Uterus (tissue), 4 donors: ENCODE measurements around the gene PIN4. TPM values are rescaled to one million over a fixed set of nuclear protein-coding genes. Genes with fewer than 3 reads are reported as not detected.
A peak's percentile ranks its signal among the peaks of the same experiment; 100 is the strongest.
"Not testable (repeated sequence)": the region's sequence is repeated elsewhere in the genome, so short reads cannot be mapped to it uniquely, and the experiment has no call there.

Source experiments
- DNase-seq, 2 donors: peaks; one replicate each; pipeline ENCODE4 v3.0.0-alpha.2; 2019 to 2020
- H3K27ac ChIP-seq, 2 donors: fragments of 200-600 bp; sonication (generic); 1 replicate in 1 of 2; 2 replicates in 1 of 2; pipeline ENCODE4 v1.5.1; 2016 to 2018
- H3K27me3 ChIP-seq, 2 donors: fragments of 200-600 bp; sonication (generic); one replicate each; pipeline ENCODE4 v1.5.1; 2018 to 2019; ENCODE audit warnings: control low read depth in 1 of 2
- H3K36me3 ChIP-seq, 2 donors: fragments of 200-600 bp; sonication (generic); one replicate each; pipeline ENCODE4 v1.5.1; 2019; ENCODE audit warnings: control low read depth in 1 of 2
- H3K4me1 ChIP-seq, 2 donors: fragments of 200-600 bp; sonication (generic); one replicate each; pipeline ENCODE4 v1.5.1; 2018 to 2019; ENCODE audit warnings: control low read depth in 1 of 2
- H3K4me3 ChIP-seq, 2 donors: fragments of 200-600 bp; sonication (generic); 1 replicate in 1 of 2; 2 replicates in 1 of 2; pipeline ENCODE4 v1.5.1; 2018 to 2019; ENCODE audit warnings: mild to moderate bottlenecking in 1 of 2
- H3K9me3 ChIP-seq, 2 donors: fragments of 200-600 bp; sonication (generic); one replicate each; pipeline ENCODE4 v1.5.1; 2019; ENCODE audit warnings: control low read depth in 1 of 2
- POLR2A ChIP-seq, 2 donors: fragments of 450-650 bp; IDR thresholded peaks; one replicate each; pipeline ENCODE4 v1.6.1; 2016; ENCODE audit warnings: antibody characterized with exemption in 2 of 2, mild to moderate bottlenecking in 1 of 2, moderate library complexity in 1 of 2
- intact Hi-C: fragments of 100-400 bp; cut with DNase I; formaldehyde crosslinking; loops from one replicate; pipeline ENCODE4 v1.15.1; 2023; ENCODE audit warnings: low total_unique reads
- total RNA-seq, 4 donors: library from RNA; depleted of rRNA in 3 of 4; stranded (reverse); fragments of >200 nt in 3 of 4; gene quantifications; one replicate each; pipeline versions ENCODE4 v1.1.0 to v1.2.4, GENCODE V29; 2014 to 2023
- TF ChIP-seq, protein P1 (sequence below), 4 experiments: fragments of 200-600 bp in 2 of 4; fragments of 450-650 bp in 2 of 4; sonication (generic) in 2 of 4; IDR thresholded peaks; one replicate each; pipeline ENCODE4 v1.5.1; 2016 to 2019; ENCODE audit warnings: antibody characterized with exemption in 4 of 4, mild to moderate bottlenecking in 2 of 4, moderate library complexity in 1 of 4
- donor health status: DM: yes; HTN: yes; CAD: no.

Gene PIN4
- total RNA-seq, 4 donors from 2014 or later = 1.3 to 15.0 (median 8.2) TPM; not detected in 1

DNA sequence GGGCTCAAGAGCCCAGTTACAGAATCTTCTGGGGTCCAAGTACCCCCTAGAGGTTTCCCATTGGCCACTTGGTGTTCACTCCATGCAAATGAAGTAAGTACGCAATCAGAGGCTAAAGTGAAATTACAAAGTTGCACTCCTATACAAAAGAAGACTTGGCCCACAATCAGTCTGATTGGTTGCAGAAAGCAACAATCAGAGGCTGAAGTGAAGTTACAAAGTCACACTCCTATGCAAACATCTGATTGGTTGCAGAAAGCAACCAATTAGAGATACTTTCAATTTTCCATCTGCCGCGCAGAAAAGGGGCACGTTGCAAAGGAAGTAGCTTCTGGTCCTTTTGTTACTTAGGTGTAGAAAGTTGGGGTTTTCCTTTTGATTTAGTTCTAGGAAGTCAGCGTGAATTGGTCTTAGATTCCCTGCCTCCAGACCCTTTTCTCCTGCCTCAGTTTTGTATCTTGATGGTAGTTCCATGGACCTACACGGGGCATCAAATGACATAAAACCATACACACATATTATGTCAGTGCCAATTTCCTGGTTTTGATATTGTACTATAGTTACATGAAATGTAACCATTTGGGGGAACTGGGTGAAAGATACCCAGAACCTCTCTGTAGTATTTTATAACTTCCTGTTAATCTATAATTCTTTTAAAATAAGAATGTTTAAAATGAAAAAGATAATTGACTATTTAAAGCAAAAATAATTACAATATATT lies 12.4 kb upstream of the PIN4 start:
- Histone ChIP-seq H3K9me3 (no peaks in the 10 kb centered on the region), H3K27ac (no peak overlapping the region), H3K27me3 (no peaks in the 10 kb centered on the region), H3K4me3 (no peak overlapping the region), H3K36me3 (no peaks in the 10 kb centered on the region), H3K4me1 (no peaks in the 10 kb centered on the region)
- DNase-seq = no peak
- intact Hi-C loops = no loop called here
- TF ChIP-seq, protein P1, sequence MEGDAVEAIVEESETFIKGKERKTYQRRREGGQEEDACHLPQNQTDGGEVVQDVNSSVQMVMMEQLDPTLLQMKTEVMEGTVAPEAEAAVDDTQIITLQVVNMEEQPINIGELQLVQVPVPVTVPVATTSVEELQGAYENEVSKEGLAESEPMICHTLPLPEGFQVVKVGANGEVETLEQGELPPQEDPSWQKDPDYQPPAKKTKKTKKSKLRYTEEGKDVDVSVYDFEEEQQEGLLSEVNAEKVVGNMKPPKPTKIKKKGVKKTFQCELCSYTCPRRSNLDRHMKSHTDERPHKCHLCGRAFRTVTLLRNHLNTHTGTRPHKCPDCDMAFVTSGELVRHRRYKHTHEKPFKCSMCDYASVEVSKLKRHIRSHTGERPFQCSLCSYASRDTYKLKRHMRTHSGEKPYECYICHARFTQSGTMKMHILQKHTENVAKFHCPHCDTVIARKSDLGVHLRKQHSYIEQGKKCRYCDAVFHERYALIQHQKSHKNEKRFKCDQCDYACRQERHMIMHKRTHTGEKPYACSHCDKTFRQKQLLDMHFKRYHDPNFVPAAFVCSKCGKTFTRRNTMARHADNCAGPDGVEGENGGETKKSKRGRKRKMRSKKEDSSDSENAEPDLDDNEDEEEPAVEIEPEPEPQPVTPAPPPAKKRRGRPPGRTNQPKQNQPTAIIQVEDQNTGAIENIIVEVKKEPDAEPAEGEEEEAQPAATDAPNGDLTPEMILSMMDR (IDR thresholded peaks at IDR 0.05) = no peak
- no peak for TF ChIP-seq POLR2A (IDR thresholded peaks at IDR 0.05)

DNA sequence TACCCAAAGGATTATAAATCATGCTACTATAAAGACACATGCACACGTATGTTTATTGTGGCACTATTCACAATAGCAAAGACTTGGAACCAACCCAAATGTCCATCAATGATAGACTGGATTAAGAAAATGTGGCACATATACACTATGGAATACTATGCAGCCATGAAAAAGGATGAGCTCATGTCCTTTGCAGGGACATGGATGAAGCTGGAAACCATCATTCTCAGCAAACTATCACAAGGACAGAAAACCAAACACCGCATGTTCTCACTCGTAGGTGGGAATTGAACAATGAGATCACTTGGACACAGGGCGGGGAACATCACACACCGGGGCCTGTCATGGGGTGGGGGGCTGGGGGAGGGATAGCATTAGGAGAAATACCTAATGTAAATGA lies 5.3 kb upstream of the PIN4 start:
- H3K27me3 ChIP-seq, H3K4me1 ChIP-seq, H3K9me3 ChIP-seq, intact Hi-C loops, DNase-seq, H3K4me3 ChIP-seq, H3K27ac ChIP-seq, H3K36me3 ChIP-seq: not testable (repeated sequence)

DNA sequence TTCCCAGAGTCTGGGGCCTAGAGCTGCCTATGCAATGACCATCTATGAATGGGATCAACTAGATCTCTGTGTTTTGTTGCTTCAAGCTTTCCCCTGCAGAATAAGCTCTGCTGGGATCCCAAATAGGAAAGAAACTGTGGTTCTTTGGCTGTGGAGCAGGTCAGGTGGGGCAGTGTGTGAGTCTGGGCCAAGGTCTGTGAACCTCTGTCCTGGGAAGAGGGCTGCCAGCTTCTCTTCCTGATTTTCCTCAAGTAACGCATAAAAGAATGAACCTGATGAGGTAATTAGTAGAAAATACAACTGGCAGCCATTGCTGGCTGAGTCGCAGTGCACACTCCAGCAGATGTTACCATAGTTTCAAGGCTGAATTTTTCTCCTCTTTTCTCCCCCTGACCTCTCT lies 4.6 kb upstream of the PIN4 start:
- no peaks in the 10 kb centered on the region for H3K9me3 ChIP-seq
- no peaks in the 10 kb centered on the region for H3K36me3 ChIP-seq
- H3K4me1 ChIP-seq = no peaks in the 10 kb centered on the region
- no peak overlapping the region for H3K4me3 ChIP-seq
- TF ChIP-seq, protein P1 (IDR thresholded peaks at IDR 0.05) = no peak
- TF ChIP-seq POLR2A (IDR thresholded peaks at IDR 0.05) = no peak
- H3K27ac ChIP-seq = no peak overlapping the region
- intact Hi-C loops = no loop called here
- H3K27me3 ChIP-seq = no peaks in the 10 kb centered on the region
- DNase-seq = no peak

- no peaks in the 10 kb centered on the region for H3K9me3 ChIP-seq
- H3K36me3 ChIP-seq = no peaks in the 10 kb centered on the region
- no peaks in the 10 kb centered on the region for H3K27me3 ChIP-seq
- no peak for DNase-seq
- no peak for TF ChIP-seq POLR2A (IDR thresholded peaks at IDR 0.05)
- TF ChIP-seq, protein P1 (IDR thresholded peaks at IDR 0.05) = no peak
- intact Hi-C loops = no loop called here
- peak overlapping the region; percentile 70 to 79 for H3K27ac ChIP-seq
- H3K4me1 ChIP-seq = no peaks in the 10 kb centered on the region
- peak overlapping the region in 1 of 2 donors; percentile 48 for H3K4me3 ChIP-seq
Observed at GRCh38 chrX:72180539-72180938, 1.0 kb upstream of the PIN4 start.

GRCh38 chrX:72182924-72183323 lies 1.4 kb downstream of the PIN4 start:
- Histone ChIP-seq H3K4me1 (no peaks in the 10 kb centered on the region), H3K9me3 (no peaks in the 10 kb centered on the region), H3K27ac (no peak overlapping the region), H3K4me3 (no peak overlapping the region), H3K27me3 (no peaks in the 10 kb centered on the region), H3K36me3 (no peaks in the 10 kb centered on the region)
- TF ChIP-seq, protein P1 (IDR thresholded peaks at IDR 0.05) = no peak
- DNase-seq = no peak
- intact Hi-C loops = no loop called here
